Heart left ventricle (tissue), 16 donors: ENCODE results near the gene C16orf96. TPM values are rescaled to one million over a fixed set of nuclear protein-coding genes. Genes with fewer than 3 reads are reported as not detected.

ENCODE experiments used
- ATAC-seq, 4 donors: fragments of 200-7000 bp; cut with Tn5 transposase; one replicate each; pipeline ENCODE4 v1.9.1; 2020 to 2022; ENCODE audit warnings: moderate library complexity in 4 of 4, mild to moderate bottlenecking in 3 of 4, moderate number of reproducible peaks in 1 of 4
- DNase-seq, 5 donors: peaks; one replicate each; pipeline ENCODE4 v3.0.0-alpha.2; 2020
- H3K27ac ChIP-seq, 12 donors: fragments of 200-600 bp; sonication (generic) in 4 of 12; one replicate each; pipeline versions ENCODE4 v1.5.0 to v1.8.0; 2016 to 2022; ENCODE audit warnings: mild to moderate bottlenecking in 2 of 12
- H3K27me3 ChIP-seq, 9 donors: fragments of 200-600 bp; sonication (generic) in 2 of 9; one replicate each; pipeline versions ENCODE4 v1.5.1 to v1.8.0; 2016 to 2022; ENCODE audit warnings: mild to moderate bottlenecking in 3 of 9
- H3K36me3 ChIP-seq, 9 donors: fragments of 200-600 bp; sonication (generic) in 2 of 9; one replicate each; pipeline versions ENCODE4 v1.5.0 to v1.8.0; 2018 to 2022; ENCODE audit warnings: mild to moderate bottlenecking in 2 of 9
- H3K4me1 ChIP-seq, 12 donors: fragments of 200-600 bp; sonication (generic) in 4 of 12; one replicate each; pipeline versions ENCODE4 v1.5.0 to v1.8.0; 2016 to 2022; ENCODE audit warnings: mild to moderate bottlenecking in 3 of 12
- H3K4me3 ChIP-seq, 12 donors: fragments of 200-600 bp; sonication (generic) in 4 of 12; one replicate each; pipeline versions ENCODE4 v1.5.0 to v1.8.0; 2017 to 2022; ENCODE audit warnings: mild to moderate bottlenecking in 9 of 12, moderate library complexity in 4 of 12
- H3K9me3 ChIP-seq, 12 donors: fragments of 200-600 bp; sonication (generic) in 4 of 12; one replicate each; pipeline versions ENCODE4 v1.5.0 to v1.8.0; 2016 to 2022; ENCODE audit warnings: mild to moderate bottlenecking in 1 of 12
- POLR2A ChIP-seq, 2 donors: fragments of 450-650 bp; IDR thresholded peaks; one replicate each; pipeline ENCODE4 v1.6.1; 2017; ENCODE audit warnings: antibody characterized with exemption in 2 of 2, mild to moderate bottlenecking in 2 of 2, moderate library complexity in 2 of 2
- WGBS, 4 donors: extraction: QIAGEN DNeasy Blood & Tissue Kit in 2 of 4; methylation state at CpG; one replicate each; pipeline versions ENCODE4 v1.1.5 to v1.1.7; 2013 to 2018; 5-methylcytosine and 5-hydroxymethylcytosine counted together
- intact Hi-C, 10 donors: fragments of 100-400 bp; cut with DNase I; formaldehyde crosslinking; loops; one replicate each; pipeline versions ENCODE4 v1.11.1 to v1.14.2; 2022
- polyA plus RNA-seq, 2 donors: library from polyadenylated mRNA; stranded (reverse); fragments of 200-250 nt; gene quantifications; one replicate each; pipeline ENCODE4 v1.2.3, GENCODE V29; 2013
- total RNA-seq, 9 donors: library from RNA; depleted of rRNA in 2 of 9; stranded (reverse); fragments of >200 nt in 2 of 9; fragmentation: NEBNext Ultra II Directional in 3 of 9; extraction: Animal tissue kit (Norgen Biotek cat#: 25700) in 3 of 9; gene quantifications; one replicate each; pipeline versions ENCODE4 v1.1.0 to v1.2.4, GENCODE V29; 2016 to 2023
- TF ChIP-seq, protein P1 (sequence below), 12 donors: fragments of 200-600 bp; sonication (generic) in 4 of 12; IDR thresholded peaks; one replicate each; pipeline versions ENCODE4 v1.5.0 to v1.8.0; 2018 to 2022; ENCODE audit warnings: antibody characterized with exemption in 12 of 12, mild to moderate bottlenecking in 5 of 12
- donor health status: ischemic (EF 13 %, LVEDD 7.1; RV severe dilation, severe dysfunction).
- donor health status: healthy with polysubstance abuse.
- donor health status: DM: no; HTN: yes; CAD: no.
- donor health status: DM: no; HTN: no; CAD: no.
- donor health status: ischemic (EF 25% LVEDD 6.9; RV normal size, moderate dysfunction).
- donor health status: ischemic (EF 25% LVEDD 5.7; RV mildly dilated, moderate dysfunction).
- donor health status: healthy.
- donor health status: DM: yes; HTN: yes; CAD: no.
- donor health status: ischemic (EF 35%, LVEDD 5.7; RV mildly dilated, moderate dysfunction).
- donor health status: nonischemic (EF 11% LVEDD 7.7; RV severe dilation, severe dysfunction).
- donor health status: DM: yes; HTN: yes; CAD: no.
- donor health status: PGD.
- donor health status: ischemic (EF 29% LVEDD 5.4; RV normal size, mild dysfunction).
- donor health status: nonischemic (EF 23%, LVEDD 6.1; RV moderate dilation, normal function).

The C16orf96 gene
- total and polyA plus RNA-seq, 11 donors: 0.01 to 0.19 (median 0.13) TPM; not detected in 2

DNA sequence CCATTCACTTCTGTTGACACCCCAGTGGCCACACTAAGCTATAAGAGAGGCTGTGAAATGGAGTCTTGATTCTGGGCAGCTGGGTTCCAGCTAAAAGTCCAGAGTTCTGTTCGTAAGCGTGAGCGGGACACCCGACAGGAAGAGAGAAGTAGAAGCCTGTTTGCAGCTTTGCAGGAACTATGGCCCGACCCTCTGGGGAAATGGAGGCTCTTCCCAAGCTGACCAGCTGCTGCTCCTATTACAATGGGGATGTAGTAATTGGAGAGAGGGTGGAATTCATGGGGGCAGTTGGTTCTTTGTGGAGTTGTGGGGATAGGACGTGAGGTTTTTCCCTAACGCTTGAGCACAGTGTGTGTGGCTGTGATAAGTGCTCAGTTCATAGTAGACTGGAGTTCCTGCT is 30.2 kb downstream of the C16orf96 start:
- 39 to 47% (median 43%) methylated on average over 7 of the region's 7 CpGs for WGBS, 4 donors
- Histone ChIP-seq H3K4me1 (no peaks in the 10 kb centered on the region), H3K36me3 (no peaks in the 10 kb centered on the region), H3K27me3 (no peaks in the 10 kb centered on the region), H3K4me3 (no peak overlapping the region), H3K9me3 (peaks cover 0 to 8% (median 0%) of the 10 kb centered on the region in 12 donors), H3K27ac (no peak overlapping the region)
- TF ChIP-seq, protein P1, sequence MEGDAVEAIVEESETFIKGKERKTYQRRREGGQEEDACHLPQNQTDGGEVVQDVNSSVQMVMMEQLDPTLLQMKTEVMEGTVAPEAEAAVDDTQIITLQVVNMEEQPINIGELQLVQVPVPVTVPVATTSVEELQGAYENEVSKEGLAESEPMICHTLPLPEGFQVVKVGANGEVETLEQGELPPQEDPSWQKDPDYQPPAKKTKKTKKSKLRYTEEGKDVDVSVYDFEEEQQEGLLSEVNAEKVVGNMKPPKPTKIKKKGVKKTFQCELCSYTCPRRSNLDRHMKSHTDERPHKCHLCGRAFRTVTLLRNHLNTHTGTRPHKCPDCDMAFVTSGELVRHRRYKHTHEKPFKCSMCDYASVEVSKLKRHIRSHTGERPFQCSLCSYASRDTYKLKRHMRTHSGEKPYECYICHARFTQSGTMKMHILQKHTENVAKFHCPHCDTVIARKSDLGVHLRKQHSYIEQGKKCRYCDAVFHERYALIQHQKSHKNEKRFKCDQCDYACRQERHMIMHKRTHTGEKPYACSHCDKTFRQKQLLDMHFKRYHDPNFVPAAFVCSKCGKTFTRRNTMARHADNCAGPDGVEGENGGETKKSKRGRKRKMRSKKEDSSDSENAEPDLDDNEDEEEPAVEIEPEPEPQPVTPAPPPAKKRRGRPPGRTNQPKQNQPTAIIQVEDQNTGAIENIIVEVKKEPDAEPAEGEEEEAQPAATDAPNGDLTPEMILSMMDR (IDR thresholded peaks at IDR 0.05): no peak
- no peak for TF ChIP-seq POLR2A (IDR thresholded peaks at IDR 0.05)
- intact Hi-C loops: loop anchor here in 7 of 10 donors (5.0 to 10.0 kb wide), 3 partner anchors 71 to 81 kb away; no protein-coding TSS in a partner anchor
- DNase-seq: no peak
- no peak for ATAC-seq

DNA sequence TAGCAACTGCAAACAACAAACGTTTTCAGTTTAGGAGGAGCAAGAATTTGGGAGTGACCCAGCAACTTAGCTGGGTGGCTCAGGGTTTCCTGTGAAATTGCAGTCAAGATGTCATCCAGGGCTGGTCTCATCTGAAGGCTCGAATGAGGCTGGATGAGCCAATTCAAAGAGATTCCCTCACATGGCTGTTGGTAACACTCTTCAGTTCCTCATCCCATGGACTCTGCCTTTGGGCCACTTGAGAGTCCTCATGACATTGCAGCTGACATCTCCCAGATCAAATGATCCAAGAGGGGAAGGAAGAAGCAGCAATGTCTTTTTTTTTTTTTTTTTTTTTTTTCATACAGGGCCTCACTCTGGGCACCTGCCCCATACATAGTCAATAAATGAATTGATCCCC is 32.2 kb downstream of the C16orf96 start:
- DNase-seq (no peak), ATAC-seq (no peak)
- no peak overlapping the region for H3K4me3 ChIP-seq
- H3K4me1 ChIP-seq: no peaks in the 10 kb centered on the region
- no peaks in the 10 kb centered on the region for H3K36me3 ChIP-seq
- peaks cover 0 to 8% (median 0%) of the 10 kb centered on the region in 12 donors for H3K9me3 ChIP-seq
- 67 to 84% (median 76%) methylated on average over 2 of the region's 2 CpGs for WGBS, 4 donors
- intact Hi-C loops: loop anchor here in 7 of 10 donors (5.0 to 10.0 kb wide), 3 partner anchors 74 to 84 kb away; no protein-coding TSS in a partner anchor
- no peak overlapping the region for H3K27ac ChIP-seq
- H3K27me3 ChIP-seq: no peaks in the 10 kb centered on the region
- TF ChIP-seq POLR2A (IDR thresholded peaks at IDR 0.05): no peak
- TF ChIP-seq, protein P1 (IDR thresholded peaks at IDR 0.05): no peak

DNA sequence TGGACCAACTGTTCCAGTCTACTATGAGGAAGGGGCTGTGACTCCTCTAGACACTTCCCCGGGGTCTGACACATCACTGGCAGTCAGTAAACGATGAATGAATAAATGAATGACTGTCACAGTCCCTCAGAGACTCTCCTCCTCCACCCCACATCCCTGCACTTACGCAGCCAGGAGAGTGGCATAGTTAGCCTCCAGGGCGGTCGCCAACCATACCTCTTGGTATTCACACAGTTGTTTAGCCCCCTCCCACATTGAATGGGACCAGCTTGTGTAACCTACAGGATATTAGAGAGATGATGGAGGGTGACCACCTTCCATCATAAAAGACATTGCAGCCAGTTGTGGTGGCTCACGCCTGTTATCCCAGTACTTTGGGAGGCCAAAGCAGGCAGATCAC is 32.8 kb downstream of the C16orf96 start:
- WGBS, 4 donors: 92 to 97% (median 95%) methylated on average over 6 of the region's 6 CpGs

DNA sequence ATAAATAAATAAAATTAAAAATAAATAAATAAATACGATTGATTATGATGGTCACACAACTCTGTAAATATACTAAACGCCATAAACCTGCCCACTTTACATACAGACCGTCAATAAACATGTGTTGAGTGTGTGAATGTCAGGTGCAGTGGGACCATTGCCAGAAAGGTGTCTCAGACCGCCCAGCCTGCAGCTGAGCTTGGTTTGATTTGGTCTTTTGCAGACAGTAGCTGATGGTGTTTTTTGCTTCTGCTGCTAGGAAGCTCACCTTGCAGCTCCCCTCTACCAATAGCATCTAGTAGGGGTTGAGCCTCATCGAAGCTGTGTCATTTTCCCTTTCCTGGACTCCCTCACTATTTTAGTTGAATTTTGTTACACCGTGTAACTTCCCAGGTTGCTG is 35.1 kb downstream of the C16orf96 start:
- Histone ChIP-seq H3K4me1 (no peaks in the 10 kb centered on the region), H3K27ac (no peak overlapping the region), H3K27me3 (no peaks in the 10 kb centered on the region), H3K36me3 (no peaks in the 10 kb centered on the region), H3K4me3 (no peak overlapping the region), H3K9me3 (peaks cover 0 to 8% (median 0%) of the 10 kb centered on the region in 12 donors)
- TF ChIP-seq POLR2A (IDR thresholded peaks at IDR 0.05): no peak
- TF ChIP-seq, protein P1 (IDR thresholded peaks at IDR 0.05): no peak
- 63 to 73% (median 70%) methylated on average over 6 of the region's 6 CpGs for WGBS, 4 donors
- intact Hi-C loops: no loop called here
- no peak for DNase-seq
- no peak for ATAC-seq

More for the DNA sequence above, 32.8 kb downstream of the C16orf96 start:
- no peaks in the 10 kb centered on the region for H3K4me1 ChIP-seq
- ATAC-seq (no peak), DNase-seq (no peak)
- intact Hi-C loops: loop anchor here in 7 of 10 donors (5.0 to 10.0 kb wide), 3 partner anchors 74 to 84 kb away; no protein-coding TSS in a partner anchor
- no peak overlapping the region for H3K27ac ChIP-seq
- TF ChIP-seq, protein P1 (IDR thresholded peaks at IDR 0.05): no peak
- H3K36me3 ChIP-seq: no peaks in the 10 kb centered on the region
- H3K4me3 ChIP-seq: no peak overlapping the region
- H3K27me3 ChIP-seq: no peaks in the 10 kb centered on the region
- H3K9me3 ChIP-seq: peaks cover 0 to 8% (median 0%) of the 10 kb centered on the region in 12 donors
